Fibroblast of lung (primary cell): ENCODE results near the gene L3MBTL3. TPM values are rescaled to one million over a fixed set of nuclear protein-coding genes. Genes with fewer than 3 reads are reported as not detected.

Experiments used
- DNase-seq, 2 donors: peaks; one replicate each; pipeline versions ENCODE4 v3.0.0 to v3.0.0-alpha.2; 2010; ENCODE audit warnings: low read depth in 2 of 2
- H2AFZ ChIP-seq: 2 replicates; pipeline ENCODE4 v1.5.1; 2012; ENCODE audit warnings: low read length, control low read depth, inconsistent platforms
- H3K27ac ChIP-seq: 2 replicates; pipeline ENCODE4 v1.5.1; 2011; ENCODE audit warnings: low read length, control low read depth; ENCODE audit not compliant: insufficient read depth
- H3K27me3 ChIP-seq: 2 replicates; pipeline ENCODE4 v1.5.1; 2011; ENCODE audit warnings: mild to moderate bottlenecking, low read length; ENCODE audit not compliant: control insufficient read depth, insufficient read depth
- H3K36me3 ChIP-seq: 2 replicates; pipeline ENCODE4 v1.5.1; 2011; ENCODE audit warnings: low read length; ENCODE audit not compliant: control insufficient read depth, insufficient read depth
- H3K4me1 ChIP-seq: 2 replicates; pipeline ENCODE4 v1.5.1; 2011; ENCODE audit warnings: low read length; ENCODE audit not compliant: control insufficient read depth, insufficient read depth; ENCODE audit errors: extremely low read depth
- H3K4me2 ChIP-seq: 2 replicates; pipeline ENCODE4 v1.5.1; 2011; ENCODE audit warnings: low read length, control low read depth; ENCODE audit not compliant: insufficient read depth; ENCODE audit errors: extremely low read depth
- H3K4me3 ChIP-seq, 4 experiments: fragments of 200-600 bp in 1 of 4; sonication (generic) in 1 of 4; replicated peaks in 1 of 4; 2 replicates each; pipeline ENCODE4 v1.5.1; 2011 to 2016; ENCODE audit warnings: low read length in 4 of 4, low read depth in 3 of 4, mild to moderate bottlenecking in 3 of 4, control low read depth in 2 of 4, inconsistent platforms in 1 of 4, mixed read lengths in 1 of 4; ENCODE audit not compliant: insufficient read depth in 1 of 4; ENCODE audit errors: control extremely low read depth in 1 of 4
- H3K79me2 ChIP-seq: 2 replicates; pipeline ENCODE4 v1.5.1; 2012; ENCODE audit warnings: mild to moderate bottlenecking, low read length, inconsistent platforms; ENCODE audit not compliant: control insufficient read depth, insufficient read depth
- H3K9ac ChIP-seq: 2 replicates; pipeline ENCODE4 v1.5.1; 2011; ENCODE audit warnings: mild to moderate bottlenecking, low read length, control low read depth; ENCODE audit not compliant: insufficient read depth
- H3K9me3 ChIP-seq: 2 replicates; pipeline ENCODE4 v1.5.1; 2012; ENCODE audit warnings: low read depth, low read length; ENCODE audit not compliant: control insufficient read depth, insufficient read depth
- H4K20me1 ChIP-seq: 2 replicates; pipeline ENCODE4 v1.5.1; 2011; ENCODE audit warnings: low read length; ENCODE audit not compliant: control insufficient read depth, insufficient read depth; ENCODE audit errors: extremely low read depth
- CTCF ChIP-seq, 2 donors: IDR thresholded peaks in 1 of 2; conservative IDR thresholded peaks in 1 of 2; 1 replicate in 1 of 2; 2 replicates in 1 of 2; pipeline ENCODE4 v1.5.1; 2011 to 2012; ENCODE audit warnings: low read length in 2 of 2, control low read depth in 1 of 2, inconsistent platforms in 1 of 2, low read depth in 1 of 2, mild to moderate bottlenecking in 1 of 2
- EZH2 ChIP-seq: IDR thresholded peaks from 2 replicates; pipeline ENCODE4 v1.5.1; 2012; ENCODE audit warnings: low read length, control low read depth, mild to moderate bottlenecking; ENCODE audit errors: missing control alignments
- polyA plus RNA-seq, 2 donors: library from polyadenylated mRNA; depleted of rRNA in 1 of 2; stranded (reverse) in 1 of 2; unstranded in 1 of 2; fragments of >200 nt; gene quantifications; 2 replicates each; pipeline ENCODE4 v1.2.1, GENCODE V29; 2011 to 2012; ENCODE audit warnings: missing spikeins in 1 of 2
- total RNA-seq: library from RNA; depleted of rRNA; stranded (reverse); fragments of >200 nt; gene quantifications from 2 replicates; pipeline ENCODE4 v1.2.1, GENCODE V29; 2014

L3MBTL3 gene
- total and polyA plus RNA-seq, 2 donors (not counting 1 experiment from before 2014, with no cell fraction given) = 5.6 to 6.7 TPM

- Histone ChIP-seq H3K9me3 (no peaks in the 10 kb centered on the region), H3K27me3 (no peaks in the 10 kb centered on the region), H3K9ac (no peak overlapping the region), H3K4me2 (no peak overlapping the region), H3K36me3 (no peaks in the 10 kb centered on the region), H2AFZ (no peak overlapping the region), H4K20me1 (no peaks in the 10 kb centered on the region), H3K4me3 (no peak overlapping the region), H3K4me1 (peaks cover 5% of the 10 kb centered on the region), H3K79me2 (no peaks in the 10 kb centered on the region), H3K27ac (no peak overlapping the region)
- no peak for DNase-seq
- TF ChIP-seq CTCF (conservative IDR thresholded peaks at IDR 0.05 in 1 of 2, IDR thresholded peaks at IDR 0.05 in 1 of 2; ENCODE audit: low read depth in 1 of 2, low read length in 2 of 2) (no peak), EZH2 (no peak)
Measured at GRCh38 chr6:130029163-130029562, 10.8 kb downstream of the L3MBTL3 start.

GRCh38 chr6:130032758-130033340, 14.5 kb downstream of the L3MBTL3 start:
- Histone ChIP-seq H3K36me3 (no peaks in the 10 kb centered on the region), H3K9me3 (no peaks in the 10 kb centered on the region), H3K27ac (no peak overlapping the region), H2AFZ (no peak overlapping the region), H3K27me3 (no peaks in the 10 kb centered on the region), H3K4me2 (no peak overlapping the region), H3K4me1 (peaks cover 5% of the 10 kb centered on the region), H3K79me2 (no peaks in the 10 kb centered on the region), H3K4me3 (no peak overlapping the region), H3K9ac (no peak overlapping the region), H4K20me1 (no peaks in the 10 kb centered on the region)
- TF ChIP-seq CTCF (conservative IDR thresholded peaks at IDR 0.05 in 1 of 2, IDR thresholded peaks at IDR 0.05 in 1 of 2; ENCODE audit: low read depth in 1 of 2, low read length in 2 of 2) = no peak
- TF ChIP-seq EZH2 = no peak
- no peak for DNase-seq

GRCh38 chr6:130033949-130034348, 15.6 kb downstream of the L3MBTL3 start:
- no peaks in the 10 kb centered on the region for H3K36me3 ChIP-seq
- no peak overlapping the region for H3K4me3 ChIP-seq
- H3K4me1 ChIP-seq = peaks cover 5% of the 10 kb centered on the region
- no peaks in the 10 kb centered on the region for H3K79me2 ChIP-seq
- no peaks in the 10 kb centered on the region for H3K9me3 ChIP-seq
- no peak for DNase-seq
- H3K9ac ChIP-seq = no peak overlapping the region
- H2AFZ ChIP-seq = no peak overlapping the region
- H3K27ac ChIP-seq = no peak overlapping the region
- H3K27me3 ChIP-seq = no peaks in the 10 kb centered on the region
- peak overlapping the region; percentile 36 for H3K4me2 ChIP-seq
- TF ChIP-seq EZH2 = no peak
- TF ChIP-seq CTCF (conservative IDR thresholded peaks at IDR 0.05 in 1 of 2, IDR thresholded peaks at IDR 0.05 in 1 of 2; ENCODE audit: low read depth in 1 of 2, low read length in 2 of 2) = no peak
- no peaks in the 10 kb centered on the region for H4K20me1 ChIP-seq
